OCI-LY3 (cell line): ENCODE results near the gene SSPN.

Experiments used
- H2AFZ ChIP-seq: fragments of 200-600, 300-600 bp; shearing (Covaris generic); 2 replicates; pipeline ENCODE4 v1.6.0; 2014; ENCODE audit warnings: antibody characterized with exemption, low read depth, low read length
- H3K27ac ChIP-seq: fragments of 200-600, 300-600 bp; sonication (generic); 2 replicates; pipeline ENCODE4 v1.5.1; 2014; ENCODE audit warnings: mild to moderate bottlenecking, low read length, moderate library complexity, mixed read lengths
- H3K27me3 ChIP-seq: fragments of 200-600, 300-600 bp; sonication (generic); 2 replicates; pipeline ENCODE4 v1.6.1; 2014; ENCODE audit warnings: low read depth, low read length, mixed read lengths
- H3K36me3 ChIP-seq: fragments of 200-600, 300-600 bp; sonication (generic); replicated peaks from 2 replicates; pipeline ENCODE3; 2014; ENCODE audit warnings: low read depth, low read length, mixed read lengths
- H3K4me1 ChIP-seq: fragments of 300-600, 200-600 bp; sonication (generic); 2 replicates; pipeline ENCODE4 v1.6.1; 2014; ENCODE audit warnings: low read length, mixed read lengths
- H3K4me2 ChIP-seq: fragments of 200-600, 300-600 bp; sonication (generic); 2 replicates; pipeline ENCODE4 v1.6.1; 2014; ENCODE audit warnings: low read length, mixed read lengths
- H3K4me3 ChIP-seq: fragments of 300-600, 200-600 bp; sonication (generic); 2 replicates; pipeline ENCODE4 v1.5.1; 2014; ENCODE audit warnings: antibody characterized with exemption, mild to moderate bottlenecking, low read length, moderate library complexity
- H3K79me2 ChIP-seq: fragments of 300-600, 200-600 bp; shearing (Covaris generic); 2 replicates; pipeline ENCODE4 v1.6.1; 2014; ENCODE audit warnings: mild to moderate bottlenecking, low read length, mixed read lengths
- H3K9ac ChIP-seq: fragments of 300-600, 200-600 bp; shearing (Covaris generic); 2 replicates; pipeline ENCODE4 v1.6.0; 2014; ENCODE audit warnings: mild to moderate bottlenecking, low read length, moderate library complexity
- H3K9me3 ChIP-seq: fragments of 200-600, 300-600 bp; shearing (Covaris generic); 2 replicates; pipeline ENCODE4 v1.6.1; 2014; ENCODE audit warnings: low read length, mixed read lengths; ENCODE audit not compliant: insufficient read depth
- H4K20me1 ChIP-seq: fragments of 200-600, 300-600 bp; sonication (generic); 2 replicates; pipeline ENCODE4 v1.6.1; 2016; ENCODE audit warnings: low read length, mixed read lengths; ENCODE audit not compliant: insufficient read depth
- CTCF ChIP-seq: fragments of 200-600, 300-600 bp; sonication (generic); IDR thresholded peaks from 2 replicates; pipeline ENCODE4 v1.5.1; 2014; ENCODE audit warnings: antibody characterized with exemption, low read length, low read depth
- EZH2phosphoT487 ChIP-seq: fragments of 200-600 bp; shearing (Covaris generic); IDR thresholded peaks from 2 replicates; pipeline ENCODE4 v1.6.1; 2018; ENCODE audit warnings: antibody characterized with exemption, mixed run types, low read depth

Gene SSPN

GRCh38 chr12:26205298-26205697 is 9.9 kb downstream of the SSPN start:
- no peaks in the 10 kb centered on the region for H3K9me3 ChIP-seq
- no peak overlapping the region for H3K4me3 ChIP-seq
- no peak overlapping the region for H3K27ac ChIP-seq
- H3K4me1 ChIP-seq: no peaks in the 10 kb centered on the region
- H4K20me1 ChIP-seq: no peaks in the 10 kb centered on the region
- H3K4me2 ChIP-seq: no peak overlapping the region
- peaks cover 30% of the 10 kb centered on the region for H3K27me3 ChIP-seq
- no peak overlapping the region for H3K9ac ChIP-seq
- H3K36me3 ChIP-seq: no peaks in the 10 kb centered on the region
- no peaks in the 10 kb centered on the region for H3K79me2 ChIP-seq
- H2AFZ ChIP-seq: no peak overlapping the region
- TF ChIP-seq EZH2phosphoT487 (no peak), CTCF (no peak)

- no peaks in the 10 kb centered on the region for H3K9me3 ChIP-seq
- no peaks in the 10 kb centered on the region for H3K79me2 ChIP-seq
- H3K9ac ChIP-seq: no peak overlapping the region
- TF ChIP-seq CTCF: no peak
- no peak overlapping the region for H3K27ac ChIP-seq
- H3K4me2 ChIP-seq: no peak overlapping the region
- peaks cover 35% of the 10 kb centered on the region for H3K27me3 ChIP-seq
- H3K4me3 ChIP-seq: no peak overlapping the region
- no peaks in the 10 kb centered on the region for H4K20me1 ChIP-seq
- H3K4me1 ChIP-seq: no peaks in the 10 kb centered on the region
- no peak overlapping the region for H2AFZ ChIP-seq
- H3K36me3 ChIP-seq: no peaks in the 10 kb centered on the region
These were observed 10.6 kb downstream of the SSPN start for GRCh38 chr12:26205941-26206340.

DNA sequence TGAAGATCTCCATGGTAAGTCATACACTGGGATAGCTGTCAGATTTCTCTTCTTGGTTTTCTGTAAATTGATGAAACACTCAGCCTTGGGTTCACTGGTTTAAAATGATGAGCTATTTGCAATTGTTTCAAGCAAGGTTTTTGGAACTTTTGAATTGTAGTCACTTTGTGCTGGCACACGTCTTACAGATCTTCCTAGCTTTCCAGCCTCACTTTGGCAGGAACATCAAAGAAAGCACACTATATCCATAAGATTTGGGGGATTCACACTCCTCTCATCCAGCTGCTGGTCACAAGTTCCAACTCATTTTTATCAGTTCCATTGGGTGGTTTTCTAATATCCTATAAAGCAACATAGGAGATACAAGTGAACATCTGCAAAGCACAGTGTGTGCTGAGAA is 16.0 kb downstream of the SSPN start:
- H3K4me2 ChIP-seq: no peak overlapping the region
- no peaks in the 10 kb centered on the region for H3K79me2 ChIP-seq
- no peaks in the 10 kb centered on the region for H4K20me1 ChIP-seq
- no peak overlapping the region for H3K9ac ChIP-seq
- no peaks in the 10 kb centered on the region for H3K36me3 ChIP-seq
- no peak overlapping the region for H3K4me3 ChIP-seq
- H3K27ac ChIP-seq: no peak overlapping the region
- peaks cover 44% of the 10 kb centered on the region for H3K27me3 ChIP-seq
- TF ChIP-seq EZH2phosphoT487 (no peak), CTCF (no peak)
- H3K9me3 ChIP-seq: no peaks in the 10 kb centered on the region
- no peak overlapping the region for H2AFZ ChIP-seq
- H3K4me1 ChIP-seq: no peaks in the 10 kb centered on the region

DNA sequence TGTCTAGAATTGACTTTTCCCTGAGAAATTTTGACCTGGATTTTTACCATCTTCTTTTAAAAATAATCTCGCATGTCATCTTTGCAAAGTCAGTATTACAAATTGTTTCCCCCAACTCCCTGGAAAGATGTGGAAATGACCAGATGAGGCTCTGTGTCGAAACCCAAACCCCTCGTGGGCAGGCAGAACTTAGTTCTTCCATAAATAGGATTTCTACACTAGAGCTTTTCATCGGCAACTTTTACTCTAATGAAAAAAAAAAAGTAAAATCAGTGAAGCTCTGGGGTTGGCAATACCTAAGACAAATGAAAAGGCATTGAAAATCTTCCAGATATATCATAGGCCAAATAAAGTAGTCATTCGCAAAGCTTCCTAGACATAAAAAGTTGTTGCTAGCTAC is 17.0 kb downstream of the SSPN start:
- Histone ChIP-seq H3K9ac (no peak overlapping the region), H3K27me3 (peaks cover 38% of the 10 kb centered on the region), H3K4me2 (no peak overlapping the region), H2AFZ (no peak overlapping the region), H3K4me3 (no peak overlapping the region), H3K79me2 (no peaks in the 10 kb centered on the region), H3K9me3 (no peaks in the 10 kb centered on the region), H4K20me1 (no peaks in the 10 kb centered on the region), H3K36me3 (no peaks in the 10 kb centered on the region), H3K27ac (no peak overlapping the region), H3K4me1 (no peaks in the 10 kb centered on the region)
- no peak for TF ChIP-seq CTCF
- no peak for TF ChIP-seq EZH2phosphoT487
